HG03045 (cell line): ENCODE measurements around the gene KLF12.

Experiments
- ATAC-seq: cut with Tn5 transposase; IDR thresholded peaks from one replicate; pipeline ENCODE4 v1.9.1; 2021; ENCODE audit warnings: mild to moderate bottlenecking, moderate library complexity; ENCODE audit not compliant: unreplicated experiment

The KLF12 gene

GRCh38 chr13:74134221-74134776, at the start of gene KLF12:
KLF12 (minus strand) TSS chr13:74134404.
- peak; percentile 75 for ATAC-seq

GRCh38 chr13:74182491-74182890, 48.3 kb upstream of the KLF12 start:
- ATAC-seq = no peak

- no peak for ATAC-seq
Measured at GRCh38 chr13:74174810-74175209, 40.6 kb upstream of the KLF12 start.

GRCh38 chr13:74173822-74174221, 39.6 kb upstream of the KLF12 start:
- no peak for ATAC-seq

- no peak for ATAC-seq
Measured at GRCh38 chr13:74171641-74172040, 37.4 kb upstream of the KLF12 start.

- ATAC-seq = no peak
Measured at GRCh38 chr13:74169676-74170075, 35.5 kb upstream of the KLF12 start.

- no peak for ATAC-seq
Measured at GRCh38 chr13:74168263-74168675, 34.1 kb upstream of the KLF12 start.

GRCh38 chr13:74166261-74167004, 32.2 kb upstream of the KLF12 start:
- ATAC-seq = no peak

- ATAC-seq = no peak
Measured at GRCh38 chr13:74162782-74163181, 28.6 kb upstream of the KLF12 start.

- ATAC-seq = no peak
Measured at GRCh38 chr13:74162135-74162534, 27.9 kb upstream of the KLF12 start.

- ATAC-seq = no peak
Measured at GRCh38 chr13:74158571-74159352, 24.6 kb upstream of the KLF12 start.

GRCh38 chr13:74158028-74158427, 23.8 kb upstream of the KLF12 start:
- no peak for ATAC-seq

- ATAC-seq = no peak
Measured at GRCh38 chr13:74154981-74155380, 20.8 kb upstream of the KLF12 start.

- ATAC-seq = no peak
Measured at GRCh38 chr13:74153316-74153715, 19.1 kb upstream of the KLF12 start.

GRCh38 chr13:74151859-74152258, 17.7 kb upstream of the KLF12 start:
- no peak for ATAC-seq

- ATAC-seq = no peak
Measured at GRCh38 chr13:74148352-74148751, 14.1 kb upstream of the KLF12 start.

GRCh38 chr13:74145249-74145975, 11.2 kb upstream of the KLF12 start:
- ATAC-seq = no peak

GRCh38 chr13:74144269-74144668, 10.1 kb upstream of the KLF12 start:
- no peak for ATAC-seq

- no peak for ATAC-seq
Measured at GRCh38 chr13:74142257-74142656, 8.1 kb upstream of the KLF12 start.

GRCh38 chr13:74138241-74138640, 4.0 kb upstream of the KLF12 start:
- no peak for ATAC-seq

- no peak for ATAC-seq
Measured at GRCh38 chr13:74136084-74136658, 2.0 kb upstream of the KLF12 start.
